CD1c-positive myeloid dendritic cell (primary cell): ENCODE measurements around the gene CDK6.

Source experiments
- DNase-seq: peaks from one replicate; pipeline ENCODE4 v3.0.0-alpha.2; 2016; ENCODE audit errors: extremely low spot score

CDK6 gene

DNA sequence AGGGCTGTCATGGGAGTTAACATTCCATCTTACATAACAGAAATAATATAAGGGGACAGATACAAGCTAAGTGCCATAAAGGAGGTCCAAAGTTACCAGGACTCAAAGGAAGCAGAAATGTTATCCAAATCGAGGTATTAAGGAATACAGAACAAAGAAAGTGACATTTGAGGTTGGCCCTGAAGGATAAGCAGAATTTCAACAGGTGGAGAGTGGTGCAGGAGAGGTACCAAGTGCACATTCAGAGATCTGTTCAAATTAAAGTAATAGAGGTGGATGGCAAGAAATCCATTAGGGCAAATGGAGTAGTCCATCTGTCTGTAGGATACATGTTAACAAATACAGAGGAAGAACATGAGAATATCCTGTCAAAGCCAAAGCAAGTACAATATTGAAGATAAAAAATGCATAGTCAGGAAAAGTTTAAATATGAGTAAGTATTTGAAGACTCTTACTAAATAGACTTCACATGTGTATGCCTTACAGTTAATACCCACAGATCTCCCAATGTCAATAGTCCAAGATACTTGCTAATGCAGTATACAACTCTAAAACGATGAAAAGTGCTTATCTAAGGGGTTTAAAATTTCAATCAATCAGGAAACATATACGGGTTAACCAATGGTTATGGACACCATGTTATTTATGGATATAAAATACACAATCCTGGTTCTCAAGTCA, 10.0 kb downstream of the CDK6 start:
- no peak for DNase-seq

DNA sequence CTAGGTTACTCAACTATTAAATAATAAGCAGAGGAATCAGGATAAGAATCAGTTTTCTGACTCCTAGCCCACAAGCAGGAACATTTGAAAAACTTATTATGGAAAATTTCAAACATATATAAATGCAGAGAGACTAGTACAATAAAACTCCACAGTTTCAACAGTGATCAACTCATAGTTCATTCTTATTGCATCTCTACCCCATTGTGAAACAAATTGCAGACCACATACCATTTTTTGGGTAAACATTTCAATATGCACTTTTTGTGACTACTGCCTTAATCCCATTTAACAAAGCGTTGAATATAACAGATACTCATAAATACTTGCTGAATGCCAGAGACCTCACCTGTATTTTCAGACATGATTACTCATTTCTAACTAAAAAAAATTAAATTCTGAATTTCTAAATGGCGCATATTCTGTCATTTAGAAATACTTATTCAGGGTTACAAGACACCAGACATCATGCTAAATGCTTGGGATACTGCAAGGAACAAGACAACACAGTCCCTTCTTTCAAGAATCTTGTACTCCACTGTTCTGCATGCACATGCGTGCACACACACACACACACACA, 11.4 kb downstream of the CDK6 start:
- DNase-seq = no peak

DNA sequence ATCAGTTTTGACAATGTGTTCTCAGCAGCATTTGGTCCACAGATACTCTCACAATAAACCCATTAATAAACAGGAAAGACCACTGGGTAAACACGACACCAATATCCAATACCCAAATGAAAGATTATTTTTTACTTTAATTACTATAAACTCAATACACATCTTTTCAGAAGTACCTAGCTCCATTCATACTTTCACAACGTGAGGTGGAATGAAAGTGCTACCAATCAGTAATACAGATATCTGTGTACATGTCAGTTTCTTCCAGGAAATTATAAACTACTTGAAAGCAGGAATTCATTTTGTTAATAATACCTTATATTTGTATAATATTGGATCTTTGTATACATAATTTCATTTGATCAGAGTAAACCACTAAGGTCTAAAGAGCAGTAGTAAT, 11.9 kb downstream of the CDK6 start:
- DNase-seq = no peak

DNA sequence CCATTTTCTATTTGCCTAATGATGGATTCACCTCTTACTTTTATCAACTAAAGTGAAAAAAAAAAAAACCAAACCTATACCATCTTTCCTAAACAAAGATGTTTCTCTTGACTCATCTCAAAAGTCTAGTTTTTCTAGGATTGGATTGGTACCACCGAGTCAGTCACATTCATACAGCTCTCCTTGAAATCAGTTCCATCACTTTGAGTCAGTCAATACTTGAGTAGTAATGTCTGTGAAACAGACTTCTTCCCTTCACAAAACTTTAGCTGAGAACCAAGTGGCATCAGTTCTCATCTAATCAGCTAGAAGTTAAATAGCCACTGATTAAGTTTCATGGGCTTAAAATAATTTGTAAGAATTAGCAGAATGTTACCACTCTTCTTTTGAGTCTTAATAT, 13.3 kb downstream of the CDK6 start:
- no peak for DNase-seq

DNA sequence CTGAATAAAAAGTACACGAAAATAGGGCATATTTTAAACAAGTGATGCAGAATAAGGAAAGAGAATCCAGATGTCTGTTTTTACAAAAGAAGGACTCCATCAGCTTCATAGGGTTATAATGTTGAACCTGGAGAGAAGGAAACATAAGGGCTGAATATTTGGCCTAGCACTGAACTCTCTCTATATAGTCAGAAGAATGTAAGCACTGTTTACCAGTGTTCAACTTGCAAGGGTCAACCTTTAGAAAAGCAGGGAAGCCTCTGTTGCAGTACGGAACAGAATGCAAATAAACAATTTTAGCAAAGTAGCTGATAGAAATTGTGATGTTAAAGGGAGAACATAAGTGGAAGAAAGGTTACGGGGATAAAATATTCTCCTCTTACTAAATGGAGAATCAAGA, 16.2 kb downstream of the CDK6 start:
- no peak for DNase-seq

DNA sequence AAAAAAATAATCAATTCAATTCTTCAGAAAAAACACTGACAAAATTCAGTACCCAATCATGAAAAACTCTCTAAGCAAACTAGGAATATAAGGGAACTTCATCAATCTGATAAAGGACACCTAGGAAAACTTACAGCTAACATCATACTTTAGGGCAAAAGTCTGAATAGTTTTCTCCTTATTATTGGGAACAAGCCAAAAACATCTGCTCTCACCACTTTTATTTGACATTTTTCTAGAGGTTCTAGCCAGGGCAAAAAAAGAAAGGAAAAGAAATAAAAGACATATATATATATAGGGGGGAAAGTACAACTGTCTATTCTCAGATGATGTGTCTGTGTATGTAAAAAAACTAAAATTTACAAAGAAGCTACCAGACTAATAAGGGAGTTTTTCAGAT, 19.0 kb downstream of the CDK6 start:
- DNase-seq = no peak

DNA sequence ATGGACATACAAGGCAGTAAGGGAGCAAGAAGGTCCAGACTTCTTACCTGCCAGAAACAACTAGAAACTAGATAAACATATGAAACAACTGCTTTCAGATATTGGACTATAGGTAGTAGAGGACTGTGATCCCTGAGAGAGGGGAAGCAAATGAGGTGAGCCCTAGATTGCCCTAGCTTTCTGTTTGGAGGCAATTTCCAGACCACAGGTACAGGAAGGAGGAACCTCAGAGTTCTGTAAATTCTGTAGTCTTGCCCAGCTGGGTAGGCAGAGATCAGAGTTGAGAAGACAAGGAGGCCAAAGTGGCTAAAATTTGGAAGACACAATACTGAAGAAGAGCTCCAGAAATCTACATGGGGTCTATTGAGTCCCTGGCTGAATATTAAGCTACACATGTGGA, 21.0 kb downstream of the CDK6 start:
- no peak for DNase-seq

DNA sequence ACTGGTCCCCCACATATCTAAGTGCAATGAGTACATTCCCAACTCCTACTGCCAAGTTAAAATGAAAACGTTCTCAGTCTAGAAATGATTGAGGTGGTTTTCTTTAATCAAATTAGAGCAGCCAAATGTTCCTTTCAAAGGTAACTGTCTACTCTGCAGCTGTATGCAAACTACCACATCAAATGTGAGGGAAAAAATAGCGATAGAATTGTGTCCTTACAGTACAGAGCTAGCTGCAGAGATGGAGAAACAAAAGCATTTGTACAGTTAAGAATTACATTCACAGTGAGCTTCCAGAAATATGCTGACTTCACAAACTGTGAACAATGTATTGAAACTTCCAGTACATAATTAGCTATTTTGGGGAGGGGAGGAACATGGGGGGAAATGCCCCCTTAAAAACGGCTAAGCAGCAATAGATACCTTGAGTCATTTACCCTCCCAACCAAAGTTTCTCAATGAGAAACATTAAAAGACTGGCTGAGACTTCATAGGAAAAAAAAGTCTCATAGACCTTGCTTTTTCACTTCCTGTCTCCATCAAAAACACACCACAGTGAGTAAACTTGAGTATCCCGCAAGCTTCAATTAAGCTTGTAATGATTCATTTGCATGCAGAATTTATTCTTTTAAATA, 22.9 kb downstream of the CDK6 start:
- peak; percentile 35 for DNase-seq

DNA sequence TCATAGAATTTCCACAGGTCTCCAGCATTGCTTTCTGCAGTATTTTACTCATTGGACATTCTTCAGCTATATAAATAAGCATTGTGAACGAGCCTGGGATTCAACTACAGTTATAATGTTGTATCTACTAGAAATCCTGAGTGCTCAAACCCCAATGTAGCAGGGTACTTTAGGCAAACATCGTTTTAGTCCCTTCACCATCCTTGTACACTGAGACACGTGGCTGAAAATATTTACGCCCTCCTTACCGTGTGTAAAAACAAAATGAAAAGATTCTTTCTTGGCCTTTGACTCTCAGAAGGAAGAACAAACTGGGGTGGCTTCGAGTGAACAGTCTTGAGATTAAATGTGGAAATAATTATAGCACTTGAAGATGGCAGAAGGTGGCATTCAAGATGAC, 25.2 kb downstream of the CDK6 start:
- DNase-seq = no peak

DNA sequence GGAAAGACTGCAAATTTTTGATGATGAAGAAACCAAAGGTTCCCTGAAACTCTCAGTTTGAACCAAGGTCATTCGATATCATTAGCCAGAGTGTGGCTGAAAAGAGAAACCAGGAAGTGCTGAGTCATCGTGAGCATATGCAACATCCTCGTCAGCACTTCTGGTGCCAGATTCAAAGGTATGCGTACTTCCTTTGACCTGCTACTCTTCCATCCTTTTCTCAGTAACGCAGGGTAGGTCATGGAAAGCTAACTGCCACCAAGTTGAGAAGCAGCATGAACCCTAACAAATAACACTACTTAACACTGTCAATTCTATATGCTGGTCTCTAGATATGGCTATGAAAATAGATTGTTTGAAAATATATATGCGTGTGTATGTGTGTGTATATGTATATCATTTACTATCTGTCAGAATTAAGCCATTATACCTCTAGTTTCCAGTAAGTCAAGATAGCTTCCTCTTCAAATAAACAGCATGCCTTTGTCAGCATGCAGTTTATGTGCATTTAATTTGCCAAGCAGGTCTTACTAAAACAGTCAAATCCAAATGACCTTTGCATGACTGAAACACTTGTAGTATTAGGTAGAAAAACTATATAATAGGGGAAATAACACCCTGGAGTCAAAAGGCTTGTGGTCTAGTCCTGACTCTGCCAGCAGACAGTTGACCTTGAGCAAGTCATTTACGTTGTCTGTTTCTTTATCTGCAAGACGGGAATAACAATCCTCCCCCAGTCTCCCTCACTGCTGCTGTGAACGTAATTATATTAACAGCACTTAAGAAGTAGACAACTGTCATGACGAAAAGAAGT, 26.4 kb downstream of the CDK6 start:
- peak; percentile 81 for DNase-seq

DNA sequence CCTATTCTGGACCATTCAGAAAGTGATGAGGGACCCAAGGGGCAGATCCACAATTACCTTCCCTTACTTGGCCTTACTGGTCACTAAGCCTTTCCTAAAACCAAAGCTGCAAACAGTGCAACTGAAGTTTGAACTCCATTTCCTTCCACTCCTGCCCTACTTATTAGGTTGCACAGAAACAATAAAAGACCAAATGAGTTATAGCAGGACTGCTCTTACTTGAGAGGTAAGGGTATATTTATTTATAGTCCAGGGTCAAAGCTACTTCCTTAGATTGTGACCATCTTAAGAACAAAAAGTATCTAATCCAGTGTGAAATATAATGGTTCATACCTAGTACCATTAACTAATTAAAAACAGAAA, 27.0 kb downstream of the CDK6 start:
- DNase-seq = no peak

DNA sequence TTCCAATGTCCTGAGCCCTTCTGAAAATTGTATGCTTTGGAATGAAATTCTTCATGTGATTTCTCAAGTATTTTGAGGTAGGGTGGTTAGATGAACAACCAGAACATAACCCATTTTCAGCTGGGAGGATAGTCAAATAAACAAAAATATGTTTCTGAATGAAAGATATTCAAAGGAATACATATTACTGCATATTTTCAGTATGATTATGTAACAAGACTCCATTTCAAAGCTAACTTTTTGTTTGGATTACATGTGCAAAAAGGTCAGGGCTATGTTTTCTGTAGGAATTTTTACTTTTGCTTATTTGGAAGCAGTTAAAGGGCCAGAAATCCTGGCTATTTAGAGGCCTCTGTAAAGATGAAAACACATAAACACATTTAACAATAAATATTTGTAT, 27.7 kb downstream of the CDK6 start:
- DNase-seq = no peak

DNA sequence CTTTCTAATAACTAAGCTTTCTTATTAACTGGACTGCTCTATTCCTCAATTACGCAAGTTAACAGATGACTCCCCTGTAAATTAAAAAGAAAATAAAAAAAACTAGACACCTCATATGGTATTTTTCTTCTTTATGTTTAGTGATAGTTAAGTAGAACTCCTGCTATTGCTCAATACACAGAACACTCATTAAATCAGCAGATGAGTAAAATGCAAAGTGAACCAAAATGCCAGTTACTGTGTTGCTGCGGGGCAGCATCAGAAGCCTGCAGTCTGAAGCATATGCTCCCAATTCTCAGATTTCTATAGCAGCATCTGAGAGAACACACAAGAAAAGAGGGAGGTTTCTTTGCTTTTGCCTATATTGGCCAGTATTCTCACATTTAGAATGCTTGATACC, 28.4 kb downstream of the CDK6 start:
- DNase-seq = no peak

DNA sequence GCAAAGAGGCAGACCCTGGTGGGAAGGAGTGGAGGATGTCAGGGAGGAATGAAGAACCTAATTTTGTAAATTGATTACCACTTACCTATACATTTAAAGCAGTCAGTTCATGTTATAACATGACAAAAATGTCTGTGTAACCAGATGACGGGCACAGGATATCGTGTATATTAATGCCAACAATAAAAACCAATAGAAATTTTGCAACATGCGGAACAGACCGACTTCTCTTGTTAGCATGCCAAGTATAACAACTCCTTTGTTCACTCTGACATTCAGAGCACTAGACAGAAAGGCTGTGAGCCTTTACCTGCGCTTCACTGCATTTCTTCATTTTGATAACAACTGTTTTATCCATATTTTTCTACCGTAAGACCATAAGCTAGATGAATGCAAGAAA, 29.9 kb downstream of the CDK6 start:
- no peak for DNase-seq

DNA sequence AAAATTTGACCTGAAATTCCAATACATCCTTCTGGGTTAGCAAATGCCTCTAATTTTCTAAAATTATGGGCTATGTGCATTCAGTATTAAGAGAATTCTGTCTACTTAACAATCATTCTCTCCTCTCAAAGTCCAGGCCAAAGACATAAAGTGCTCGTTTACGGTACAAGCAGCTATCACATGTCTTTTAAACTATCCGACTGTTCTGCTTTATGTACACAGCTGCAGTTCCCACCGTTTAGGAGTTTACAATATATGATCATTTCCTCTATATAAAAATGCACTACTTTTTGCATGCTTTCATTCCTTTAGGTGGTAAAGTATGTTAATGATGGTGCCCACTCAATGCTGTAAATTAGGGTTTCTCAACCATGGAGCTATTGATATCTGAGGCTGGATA, 34.0 kb downstream of the CDK6 start:
- no peak for DNase-seq

DNA sequence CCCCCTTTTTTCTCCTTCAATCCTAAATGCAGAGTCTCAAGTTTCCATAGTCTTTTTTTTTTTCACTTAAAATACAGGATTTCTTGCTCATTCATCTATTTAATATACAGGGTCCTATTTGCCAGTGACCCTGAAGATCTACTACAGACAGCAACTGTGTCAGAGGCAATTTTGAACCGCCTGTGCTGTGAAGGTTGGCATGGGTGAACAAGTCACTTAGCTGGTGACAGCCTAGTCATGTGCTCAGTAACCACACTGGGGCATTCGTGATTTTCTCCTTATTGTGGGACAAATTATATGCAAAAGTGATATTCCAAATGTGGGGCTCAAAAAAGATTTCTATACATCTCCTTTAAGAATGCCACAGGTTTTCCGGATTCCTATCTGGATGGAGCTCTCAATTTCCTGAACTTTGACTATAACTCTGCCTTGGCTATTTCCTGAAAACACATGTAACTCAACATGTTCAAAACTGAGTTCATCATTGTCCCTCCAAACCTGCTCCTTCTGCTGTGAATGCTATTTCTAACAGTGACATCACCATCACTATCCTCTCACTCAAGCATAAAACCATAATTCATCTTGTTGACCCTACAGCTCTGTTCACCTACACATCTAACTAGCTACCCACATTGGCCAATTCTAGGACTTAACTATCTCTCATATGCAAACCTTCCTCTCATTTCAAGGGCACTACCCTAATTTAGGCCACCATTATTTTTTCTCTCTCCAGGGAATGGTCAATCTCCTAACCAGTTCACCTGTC, 36.7 kb downstream of the CDK6 start:
- no peak for DNase-seq

DNA sequence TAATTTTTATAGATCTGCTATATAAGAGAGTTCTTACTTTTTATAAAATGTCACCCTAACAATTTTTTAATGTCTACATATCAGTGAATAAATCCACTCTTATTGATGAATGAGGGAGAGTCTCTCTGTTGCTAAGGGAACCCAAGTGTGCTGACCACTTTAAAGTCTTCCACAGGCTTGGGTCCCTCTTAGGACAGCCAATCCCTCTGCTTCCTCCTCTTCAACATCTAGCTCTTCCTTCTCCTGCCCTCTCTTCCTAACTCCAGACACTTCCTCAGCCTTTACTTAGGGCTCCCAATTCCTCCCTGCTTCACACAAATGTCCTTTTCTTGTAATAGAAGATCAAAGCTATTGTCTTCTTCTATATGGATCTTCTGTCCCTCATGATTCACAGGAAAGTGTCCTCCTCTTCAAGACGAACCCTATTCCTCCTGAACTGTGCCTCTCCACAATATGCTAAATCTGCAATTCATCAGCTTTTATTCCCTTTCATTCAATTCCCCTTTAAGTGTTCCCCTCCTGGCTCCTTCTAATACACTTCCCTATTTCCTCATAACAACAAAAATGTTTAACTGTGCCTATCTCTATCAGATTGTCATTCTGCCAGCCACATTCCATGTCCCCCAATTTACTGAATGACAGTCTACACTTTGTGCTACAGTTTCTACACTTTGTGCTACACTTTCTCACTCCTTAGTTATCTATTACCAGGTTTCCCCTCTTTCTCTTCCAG, 37.7 kb downstream of the CDK6 start:
- DNase-seq = peak; percentile 24

DNA sequence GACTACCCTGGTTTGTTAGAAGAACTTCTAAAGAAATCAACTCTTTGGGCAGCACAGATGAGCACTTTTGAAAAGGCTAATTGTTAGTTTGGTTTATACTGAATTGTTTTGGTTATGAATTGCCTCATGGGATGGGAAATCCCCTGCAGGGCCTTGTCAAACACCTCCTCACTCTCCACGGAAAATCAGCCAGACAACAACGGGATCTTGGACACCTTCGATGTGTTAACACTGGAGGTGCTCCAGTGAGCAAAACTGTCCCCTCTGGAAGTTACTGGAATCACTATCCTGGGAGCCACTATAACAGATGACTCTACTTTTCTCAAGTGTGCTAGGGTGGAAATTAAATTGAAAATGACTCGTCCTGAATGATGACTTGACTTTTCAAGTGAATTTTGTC, 38.7 kb downstream of the CDK6 start:
- no peak for DNase-seq

DNA sequence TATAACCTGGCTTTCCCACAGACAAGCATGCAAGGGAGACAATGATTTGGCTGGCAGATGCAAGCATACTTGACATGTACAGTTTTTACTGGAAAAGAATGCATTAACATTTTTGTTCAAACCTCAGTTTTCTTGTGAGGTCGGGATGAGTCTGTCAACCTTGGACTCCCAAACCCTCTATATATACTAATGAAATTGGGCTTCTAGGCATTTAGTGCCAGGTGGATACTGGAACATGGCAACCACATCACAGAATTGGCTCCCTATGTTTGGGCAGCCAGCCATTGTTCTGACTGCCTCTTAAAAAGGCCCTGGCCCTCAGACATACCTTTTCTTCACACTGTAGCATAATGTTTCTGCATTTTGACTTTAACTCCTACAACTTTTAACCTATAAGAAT, 39.1 kb downstream of the CDK6 start:
- no peak for DNase-seq

DNA sequence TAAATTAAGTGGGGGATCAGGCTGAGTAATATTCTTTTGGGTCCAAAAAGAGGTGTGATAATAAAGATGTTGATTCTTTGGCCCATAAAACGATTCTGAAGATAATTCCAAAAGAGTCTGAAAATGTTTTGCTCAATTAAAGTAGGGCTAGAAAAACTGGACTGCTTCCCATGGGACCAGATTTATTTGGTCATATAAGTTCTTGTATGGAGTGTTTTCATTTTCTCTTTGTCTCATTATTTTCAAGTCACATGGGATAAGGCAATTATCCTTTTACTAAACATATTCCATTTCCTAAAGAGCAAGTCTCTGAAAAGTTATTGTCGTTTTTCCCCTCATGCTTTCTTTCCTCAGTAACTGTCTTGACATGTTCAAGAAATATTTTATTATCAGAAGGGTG, 41.5 kb downstream of the CDK6 start:
- DNase-seq = no peak

DNA sequence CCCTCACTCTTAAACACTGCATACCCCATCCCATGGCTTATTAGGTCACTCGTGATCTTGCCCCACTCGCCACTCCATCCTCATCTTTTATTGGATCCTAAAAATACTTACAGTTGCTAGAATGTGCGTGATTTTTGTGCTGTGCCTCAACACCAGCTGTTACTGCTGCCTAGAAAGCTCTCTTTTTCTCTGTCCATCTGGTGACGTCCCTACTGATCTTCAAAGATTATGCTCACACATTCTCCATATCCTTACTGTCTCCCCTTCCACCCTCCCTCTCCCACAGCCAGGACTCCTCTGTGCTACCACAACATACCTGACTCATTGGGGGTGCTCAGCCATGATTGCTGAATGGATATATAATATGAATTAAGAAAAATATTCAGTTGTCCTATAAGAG, 42.0 kb downstream of the CDK6 start:
- no peak for DNase-seq
